KBM-7 (cell line): ENCODE measurements around the gene BCO1.

Experiments
- DNase-seq: peaks from one replicate; pipeline ENCODE4 v3.0.0-alpha.2; 2015
- in situ Hi-C: fragments of 300-500 bp; cut with MboI; formaldehyde crosslinking; loops from 2 replicates; pipeline ENCODE4 v1.14.3; 2020; ENCODE audit warnings: low sequenced_read_pairs, low pct_unique_long_range_greater_than_20kb, mixed read lengths

Gene BCO1

DNA sequence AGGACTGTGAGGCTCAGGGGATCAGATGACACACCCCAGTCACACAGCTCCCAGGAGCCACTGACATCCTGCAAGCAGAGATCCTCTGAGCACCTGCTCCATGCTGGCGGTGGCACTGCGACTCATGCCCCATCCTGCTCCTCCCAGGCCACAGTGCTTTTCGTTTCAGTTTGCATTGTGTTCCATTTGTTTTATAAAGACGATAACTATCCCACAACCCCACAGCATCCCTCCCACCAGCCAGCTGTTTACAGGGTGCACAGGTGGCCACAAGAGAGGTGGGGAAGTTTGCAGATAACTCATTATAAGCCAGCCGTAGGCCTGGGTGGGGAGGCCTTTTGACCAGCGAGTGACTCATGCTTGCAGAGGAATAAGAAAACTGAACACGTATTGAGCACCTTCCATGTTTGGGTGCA lies 28.2 kb downstream of the BCO1 start:
- no peak for DNase-seq

DNA sequence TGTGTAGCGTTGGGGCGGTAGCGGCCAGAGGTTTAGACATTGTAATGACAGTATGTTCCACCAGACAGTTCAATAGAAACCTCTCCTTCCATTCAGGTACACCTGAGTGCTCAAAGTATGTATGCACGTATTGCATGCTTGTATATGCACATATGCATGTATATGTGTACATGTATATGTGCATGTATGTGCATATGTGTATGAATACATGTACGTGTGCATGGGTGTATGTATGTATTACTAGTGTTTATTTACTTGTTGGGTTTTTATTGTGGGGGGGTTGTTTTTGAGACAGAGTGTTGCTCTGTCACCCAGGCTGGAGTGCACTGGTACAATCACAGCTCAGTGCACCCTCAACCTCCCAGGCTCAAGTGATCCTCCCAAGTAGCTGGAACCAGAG lies 30.0 kb downstream of the BCO1 start:
- in situ Hi-C loops = no loop called here
- no peak for DNase-seq

More for the DNA sequence above, 28.2 kb downstream of the BCO1 start:
- in situ Hi-C loops = no loop called here

DNA sequence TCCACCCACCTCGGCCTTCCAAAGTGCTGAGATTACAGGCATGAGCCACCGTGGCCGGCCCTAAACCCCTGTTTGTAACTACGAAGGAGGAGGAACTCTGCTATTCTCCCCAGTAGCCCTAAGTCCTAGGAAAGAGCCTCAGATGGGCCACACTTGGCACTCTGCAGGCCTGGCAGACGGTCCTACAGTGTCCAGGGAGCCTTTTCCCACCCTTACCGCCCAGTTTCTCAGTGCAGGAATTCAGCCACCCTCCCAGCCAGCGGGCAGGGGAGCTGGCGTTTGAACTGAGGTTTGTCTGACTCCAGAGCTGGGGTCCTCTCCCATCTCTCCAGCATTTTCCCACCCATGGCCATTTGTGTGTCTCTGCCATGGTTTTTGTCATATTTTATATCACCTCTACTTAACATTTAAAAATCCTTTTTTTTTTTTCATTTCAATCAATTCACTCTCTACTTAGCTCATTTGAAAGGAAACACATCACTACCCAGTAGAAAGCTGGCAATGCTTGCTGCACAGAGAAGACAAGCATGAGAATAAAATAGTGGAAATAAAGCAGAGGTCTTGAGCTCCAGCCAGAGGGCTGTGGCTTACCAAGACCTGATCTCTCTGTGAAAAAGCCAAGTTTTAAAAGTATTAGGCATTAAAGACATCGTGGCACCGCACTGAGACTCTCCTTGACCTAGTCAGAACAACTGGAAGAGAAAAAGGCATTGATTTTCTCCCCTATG lies 34.9 kb downstream of the BCO1 start:
- in situ Hi-C loops = no loop called here
- no peak for DNase-seq

DNA sequence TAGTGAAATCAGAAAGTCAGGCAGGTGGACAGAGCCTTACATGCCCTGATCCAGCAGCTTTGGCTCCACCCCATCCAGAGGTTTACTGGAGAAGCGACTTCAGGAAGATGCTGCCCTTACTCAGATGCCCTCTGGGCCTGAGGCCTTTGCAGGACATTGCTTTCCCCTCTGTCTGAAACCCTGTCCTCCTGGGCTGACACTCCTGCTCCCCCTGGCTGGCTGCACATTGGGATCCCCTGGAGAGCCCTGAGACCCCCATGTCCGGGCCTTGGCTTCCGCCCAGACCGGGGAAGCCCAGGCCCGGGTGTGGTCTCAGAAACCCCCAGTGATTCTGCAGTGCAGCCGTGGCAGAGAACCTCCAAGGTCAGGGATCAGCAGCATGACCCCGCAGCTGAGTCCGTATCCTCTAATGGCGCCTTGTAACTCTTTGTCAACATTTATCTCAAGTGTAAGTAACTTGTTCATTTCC lies 36.6 kb downstream of the BCO1 start:
- no peak for DNase-seq
- in situ Hi-C loops = no loop called here

DNA sequence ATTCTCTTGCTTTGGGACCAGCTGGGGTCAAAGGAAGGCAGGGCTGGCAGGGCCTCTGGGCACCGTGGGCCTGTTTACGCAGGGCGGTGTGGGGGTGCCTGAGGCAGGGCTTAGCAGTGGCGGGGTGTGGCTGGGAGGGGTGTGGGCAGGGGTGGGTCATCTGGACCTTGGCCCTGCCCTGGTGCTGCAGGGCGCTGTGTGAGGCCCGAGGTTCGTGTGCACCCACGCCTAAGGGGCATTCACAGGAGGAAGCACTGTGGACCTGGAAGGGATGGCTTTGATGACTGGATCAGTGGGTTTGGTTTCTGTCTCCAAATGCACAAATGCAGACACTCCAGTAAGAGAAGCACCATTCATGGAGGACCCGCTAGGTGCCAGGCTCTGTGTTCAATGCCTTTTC lies 37.3 kb downstream of the BCO1 start:
- no peak for DNase-seq
- in situ Hi-C loops = no loop called here

DNA sequence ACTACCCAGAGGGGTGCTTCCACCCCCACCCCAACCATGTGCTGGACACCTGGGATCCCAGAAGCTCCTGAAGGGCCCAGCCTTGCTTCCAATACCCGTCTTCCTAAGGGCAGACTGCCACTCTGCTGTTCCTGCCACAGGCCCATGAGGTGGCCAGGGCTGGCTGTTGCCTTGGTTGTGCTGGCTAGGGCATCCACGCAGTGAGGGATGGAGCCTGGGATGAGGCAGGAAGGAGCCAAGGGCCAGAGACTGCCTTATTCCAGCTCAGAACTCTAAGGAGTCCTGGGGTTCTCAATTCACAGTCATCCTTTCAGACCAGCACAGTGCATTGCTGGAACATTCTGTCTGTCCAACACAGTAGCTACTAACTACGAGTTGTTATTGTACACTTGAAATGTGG lies 37.8 kb downstream of the BCO1 start:
- no peak for DNase-seq
- in situ Hi-C loops = no loop called here

GRCh38 chr16:81277541-81278080 lies 39.1 kb downstream of the BCO1 start:
- in situ Hi-C loops = no loop called here
- DNase-seq = no peak

GRCh38 chr16:81278526-81278925 lies 40.0 kb downstream of the BCO1 start:
- in situ Hi-C loops = no loop called here

DNA sequence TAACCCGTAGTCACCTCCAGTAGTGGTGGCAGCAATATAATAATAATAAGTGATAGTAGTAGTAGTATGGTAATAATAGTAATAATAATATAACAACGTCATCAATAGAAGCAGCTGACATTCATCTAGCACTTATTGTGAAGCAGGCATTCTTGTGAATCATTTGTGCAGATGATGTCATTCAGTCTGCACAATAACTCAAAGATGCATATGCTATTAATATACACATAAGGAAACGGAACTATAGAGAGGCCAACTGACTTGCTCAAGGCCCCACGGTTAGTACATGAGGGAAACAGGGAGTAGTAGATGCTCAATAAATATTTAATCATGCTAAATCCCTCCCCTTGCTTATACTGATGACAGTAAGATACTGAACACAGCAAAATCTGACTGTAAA lies 40.9 kb downstream of the BCO1 start:
- DNase-seq = no peak
- in situ Hi-C loops = no loop called here

More at GRCh38 chr16:81278526-81278925, 40.0 kb downstream of the BCO1 start:
- no peak for DNase-seq

DNA sequence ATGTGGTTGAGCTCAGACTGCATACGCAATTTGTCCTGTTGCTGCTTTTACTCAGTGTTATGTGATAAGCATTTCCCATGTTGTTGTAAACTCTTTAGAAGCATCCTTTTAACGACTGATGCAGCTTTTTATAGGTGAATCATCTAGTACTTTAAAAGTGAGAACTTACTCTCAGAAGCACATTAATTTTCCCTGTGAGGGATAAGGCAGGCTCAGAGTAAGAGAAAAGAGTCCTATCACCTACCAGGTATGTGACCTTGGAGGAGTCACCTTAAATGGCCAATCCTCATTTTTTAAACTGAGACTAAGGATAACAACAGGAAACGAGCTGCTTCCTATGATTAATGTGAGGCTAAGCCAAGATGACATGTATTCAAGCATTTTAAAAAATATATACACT lies 41.9 kb downstream of the BCO1 start:
- no peak for DNase-seq
- in situ Hi-C loops = no loop called here

- no peak for DNase-seq
- in situ Hi-C loops = no loop called here
These were observed 44.6 kb downstream of the BCO1 start for GRCh38 chr16:81283044-81283443.

GRCh38 chr16:81284995-81285600 lies 46.6 kb downstream of the BCO1 start:
- DNase-seq = no peak
- in situ Hi-C loops = no loop called here

GRCh38 chr16:81286190-81286589 lies 47.7 kb downstream of the BCO1 start:
- DNase-seq = no peak
- in situ Hi-C loops = no loop called here

- in situ Hi-C loops = no loop called here
These were observed 52.6 kb downstream of the BCO1 start for GRCh38 chr16:81291117-81291516.

DNA sequence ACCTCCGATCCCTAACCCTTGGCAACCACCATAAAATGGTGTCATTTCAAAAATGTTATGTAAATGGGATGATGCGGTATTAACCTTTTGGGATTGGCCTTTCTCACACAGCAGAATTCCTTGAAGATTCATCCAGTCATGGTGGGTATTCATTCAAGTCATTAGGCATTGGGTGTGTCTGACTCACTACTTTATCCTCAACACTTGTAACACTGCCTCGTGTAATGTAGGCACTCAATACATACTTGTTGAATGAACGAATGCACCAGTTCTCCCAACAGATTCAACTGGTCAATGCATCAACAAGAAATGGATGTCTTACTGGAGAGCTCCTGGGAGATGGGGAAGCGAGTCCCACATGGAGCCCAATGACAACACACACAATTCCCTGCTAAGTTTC lies 54.4 kb downstream of the BCO1 start:
- in situ Hi-C loops = no loop called here
- DNase-seq = no peak

More at GRCh38 chr16:81291117-81291516, 52.6 kb downstream of the BCO1 start:
- no peak for DNase-seq

GRCh38 chr16:81293909-81294802 lies 55.7 kb downstream of the BCO1 start:
- in situ Hi-C loops = no loop called here
- DNase-seq = no peak

DNA sequence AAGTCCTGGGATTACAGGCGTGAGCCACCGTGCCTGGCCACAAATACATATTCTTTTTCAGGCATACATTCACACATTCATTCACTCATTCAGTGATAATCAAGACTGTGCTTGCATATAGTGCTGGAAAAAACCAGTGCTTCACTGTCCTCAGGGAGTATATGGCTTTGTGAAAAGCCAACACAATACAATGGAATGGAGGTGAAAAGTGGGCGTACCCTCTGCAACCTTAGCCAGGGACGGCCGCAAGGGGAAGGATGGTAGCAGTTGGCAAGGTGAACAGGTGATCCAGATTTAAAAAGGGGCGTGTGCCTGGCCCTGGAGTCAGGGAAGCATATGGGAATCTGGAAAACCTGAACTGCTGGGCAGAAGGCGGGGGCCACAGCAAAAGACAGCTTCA lies 58.1 kb downstream of the BCO1 start:
- no peak for DNase-seq
- in situ Hi-C loops = no loop called here

- no peak for DNase-seq
- in situ Hi-C loops = no loop called here
These were observed 69.3 kb downstream of the BCO1 start for GRCh38 chr16:81307770-81308169.

DNA sequence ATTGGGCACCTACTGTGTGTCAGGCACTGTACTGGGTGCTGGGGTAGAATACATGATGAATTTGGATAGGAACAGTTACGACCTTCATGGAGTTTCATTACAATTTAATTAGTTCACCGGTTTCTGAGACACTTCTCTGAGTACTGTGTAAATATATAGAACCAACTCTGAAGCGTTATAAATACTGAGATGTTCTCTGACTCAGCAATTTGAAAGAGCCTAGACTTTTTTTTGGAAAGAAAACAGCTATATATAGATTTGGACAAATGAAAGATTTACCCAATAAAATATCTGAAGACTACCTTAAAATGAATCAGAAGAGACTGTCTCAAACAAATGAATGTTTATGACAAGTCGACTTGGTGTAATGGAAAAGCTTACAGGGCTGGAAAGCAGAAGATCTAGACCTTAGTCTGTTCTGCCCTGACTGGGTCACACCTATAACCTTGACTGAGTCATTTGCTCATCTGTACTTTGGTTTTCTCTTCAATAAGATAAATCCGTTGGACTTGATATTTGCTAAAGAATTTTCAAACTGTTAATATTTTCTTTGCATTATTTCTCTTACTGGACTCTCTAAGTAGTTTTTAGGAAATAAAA lies 71.7 kb downstream of the BCO1 start:
- no peak for DNase-seq
- in situ Hi-C loops = no loop called here
